GM10266 (cell line): ENCODE measurements around the gene TLCD5.

ENCODE experiments used
- DNase-seq: peaks from one replicate; pipeline ENCODE4 v3.0.0; 2012; ENCODE audit errors: extremely low spot score
- CTCF ChIP-seq: IDR thresholded peaks from 2 replicates; pipeline ENCODE4 v1.5.1; 2012; ENCODE audit warnings: mild to moderate bottlenecking, low read depth; ENCODE audit not compliant: control insufficient read depth, insufficient read depth; ENCODE audit errors: missing control alignments

Gene TLCD5

GRCh38 chr11:120298461-120298860 is 26.6 kb upstream of the TLCD5 start:
- DNase-seq, result no peak
- no peak for TF ChIP-seq CTCF

GRCh38 chr11:120302001-120302805 is 22.9 kb upstream of the TLCD5 start:
- no peak for DNase-seq
- no peak for TF ChIP-seq CTCF

- peak; percentile 75 for DNase-seq
- TF ChIP-seq CTCF, result peak; percentile 92
These were observed 22.0 kb upstream of the TLCD5 start for GRCh38 chr11:120303004-120303637.

GRCh38 chr11:120304526-120304925 is 20.6 kb upstream of the TLCD5 start:
- no peak for TF ChIP-seq CTCF
- DNase-seq, result no peak

- TF ChIP-seq CTCF, result no peak
- no peak for DNase-seq
These were observed 19.8 kb upstream of the TLCD5 start for GRCh38 chr11:120305286-120305685.

- no peak for TF ChIP-seq CTCF
- no peak for DNase-seq
These were observed 18.4 kb upstream of the TLCD5 start for GRCh38 chr11:120306519-120307242.

GRCh38 chr11:120307476-120307875 is 17.6 kb upstream of the TLCD5 start:
- no peak for DNase-seq
- no peak for TF ChIP-seq CTCF
